ENCODE data around the gene WNT1. TPM values are rescaled to one million over a fixed set of nuclear protein-coding genes. Genes with fewer than 3 reads are reported as not detected.

The WNT1 gene
- total and polyA plus RNA-seq, 10 of the 15 experiments (the other 5 are each of a cell fraction or from before 2014, with no cell fraction given) = not detected

DNA sequence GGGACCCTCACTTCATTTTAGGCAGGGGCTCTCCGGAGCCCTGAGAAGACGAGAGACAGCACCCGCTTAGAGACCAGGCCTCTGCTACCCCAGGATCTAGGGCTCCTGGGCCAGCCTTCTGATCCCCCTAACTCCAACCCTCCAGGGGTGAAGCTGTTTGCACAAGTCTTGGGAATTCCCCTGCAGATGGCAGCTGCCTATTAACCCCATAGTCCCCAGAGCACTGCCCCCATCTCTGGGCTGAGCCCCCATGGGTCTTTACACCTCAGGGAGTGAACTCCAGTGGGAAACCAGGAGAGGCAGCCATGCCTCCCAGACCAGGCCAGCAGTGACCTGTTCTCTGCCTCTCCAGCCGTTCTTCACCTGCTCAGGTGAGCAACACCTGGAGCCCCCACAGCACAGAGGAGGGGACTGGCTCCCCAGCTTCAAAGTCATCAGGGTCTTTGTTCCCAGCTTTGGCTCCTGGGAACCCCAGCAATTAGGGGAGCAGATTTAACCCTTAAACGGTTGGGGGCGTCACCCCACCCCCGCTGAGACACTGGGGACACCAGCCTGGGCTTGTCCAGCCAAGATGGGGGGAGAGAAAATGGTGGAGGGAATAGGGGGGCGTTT lies 8.9 kb upstream of the WNT1 start:
- SMC1A ChIA-PET (ENCODE audit: uncharacterized antibody, unreplicated experiment) = interaction anchor here (0.6 to 3.8 kb wide), 12 partner anchors 8 to 104 kb away, joined by 3 to 18 read pairs (median 6); partner anchors contain the start of genes ARF3, FKBP11, RND1 and WNT1
- H3K27me3 ChIP-seq (replicated peaks in 1 of 2; ENCODE audit: control insufficient read depth in 2 of 2, insufficient read depth in 2 of 2, low read length in 1 of 2) = peaks cover 18 to 30% of the 10 kb centered on the region in 2 experiments

More for the DNA sequence above, 8.9 kb upstream of the WNT1 start:
- H3K36me3 ChIP-seq (ENCODE audit: control insufficient read depth in 2 of 2, insufficient read depth in 2 of 2, low read length in 1 of 2) = no peaks in the 10 kb centered on the region
- ATAC-seq = peak; percentile 12; the same call in 2 of the 3 replicates
- POLR2A ChIA-PET = interaction anchor here (1.0 to 7.4 kb wide), 4 partner anchors 9 to 29 kb away, joined by 3 to 86 read pairs (median 8); partner anchors contain the start of genes ARF3 and WNT1
- no peak overlapping the region for H2AFZ ChIP-seq (ENCODE audit: control insufficient read depth, low read depth, low read length)
- in situ Hi-C loops (cut with MboI) (no loop called here), intact Hi-C loops (cut with micrococcal nuclease; ENCODE audit: unreplicated experiment) (no loop called here)
- no TSS peak for BruUV-seq (replicated peaks)
- H3K79me2 ChIP-seq (ENCODE audit: control insufficient read depth, insufficient read depth, low read length) = no peaks in the 10 kb centered on the region
- H3K4me3 ChIP-seq = no peak overlapping the region
- WGBS (ENCODE audit: insufficient coverage, insufficient replicate concordance, low lambda C conversion rate, missing lambda C conversion rate) = 39% methylated on average over 8 of the region's 8 CpGs
- peaks cover 47% of the 10 kb centered on the region for H3K4me1 ChIP-seq (ENCODE audit: control insufficient read depth, insufficient read depth, low read length)
- 0 out of 2 replicates have a peak, but pooled peaks have one; percentile 18 for TF ChIP-seq TCF3 (IDR thresholded peaks at IDR 0.05; ENCODE audit: borderline replicate concordance, insufficient read depth, low read depth, low read length)
- TF ChIP-seq IKZF2 (IDR thresholded peaks at IDR 0.05) = 0 out of 4 replicates have a peak, but pooled peaks of 1 of the 2 experiments have one; percentile 1
- TF ChIP-seq CHD2 (IDR thresholded peaks at IDR 0.05; ENCODE audit: borderline replicate concordance, low read depth, low read length) = no peak
- 0 out of 2 replicates have a peak, but pooled peaks have one; percentile 12 for TF ChIP-seq YY1 (IDR thresholded peaks at IDR 0.05; ENCODE audit: low read depth, low read length)
- peak; percentile 74; the same call in 1 of the 2 replicates for TF ChIP-seq TCF12 (IDR thresholded peaks at IDR 0.05; ENCODE audit: low read depth, low read length)
- no peak for TF ChIP-seq POLR2AphosphoS2 (IDR thresholded peaks at IDR 0.05; ENCODE audit: low read depth, low read length)
- no peak for TF ChIP-seq RFX5 (IDR thresholded peaks at IDR 0.05; ENCODE audit: low read depth, low read length)
- no peaks in the 10 kb centered on the region for H3K9me3 ChIP-seq (replicated peaks; ENCODE audit: control insufficient read depth, insufficient read depth, low read length)
- RAD21 ChIA-PET (ENCODE audit: unreplicated experiment) = interaction anchor here (0.7 to 4.3 kb wide), 10 partner anchors 8 to 141 kb away, joined by 3 to 35 read pairs (median 6); partner anchors contain the start of genes ARF3, DDX23, FKBP11 and LMBR1L
- FAIRE-seq = no peak
- no peak overlapping the region for H3K27ac ChIP-seq (ENCODE audit: control insufficient read depth, insufficient read depth)
- no peak overlapping the region for H3K9ac ChIP-seq (ENCODE audit: control insufficient read depth, insufficient read depth, low read length)
- peak overlapping the region; percentile 84; the same call in 1 of the 2 replicates for H3K4me2 ChIP-seq (ENCODE audit: control insufficient read depth, insufficient read depth)
- no peaks in the 10 kb centered on the region for H4K20me1 ChIP-seq (ENCODE audit: control insufficient read depth, insufficient read depth)
- no peak for DNase-seq (ENCODE audit: low read depth, low spot score)
- CTCF ChIA-PET = interaction anchor here (0.6 to 7.1 kb wide), 22 partner anchors 9 to 175 kb away, joined by 3 to 65 read pairs (median 4); partner anchors contain the start of genes ARF3, FKBP11 and WNT1

Measured in GM12878 (cell line).